ENCODE data around the gene SPTLC1. TPM values are rescaled to one million over a fixed set of nuclear protein-coding genes. Genes with fewer than 3 reads are reported as not detected.

SPTLC1 gene
- polyA plus RNA-seq, 1 donor (not counting 4 experiments of a cell fraction or from before 2014, with no cell fraction given) = 123 TPM

GRCh38 chr9:92030367-92030766 is 84.8 kb downstream of the SPTLC1 start:
- no peak overlapping the region for H2AFZ ChIP-seq (ENCODE audit: control insufficient read depth, low read length)
- H3K36me3 ChIP-seq (ENCODE audit: control insufficient read depth in 2 of 2, extremely low read depth in 1 of 2, insufficient read depth in 2 of 2, low read length in 2 of 2) = peaks cover 7 to 9% of the 10 kb centered on the region in 2 experiments
- dilution Hi-C loops (cut with MboI; ENCODE audit: extremely low pct_ligation_motif_present, low sequenced_read_pairs) = no loop called here
- H4K20me1 ChIP-seq (ENCODE audit: control insufficient read depth, extremely low read depth, insufficient read depth, low read length) = no peaks in the 10 kb centered on the region
- FAIRE-seq (no peak), DNase-seq (ENCODE audit: low read depth, low spot score) (no peak)
- no peak overlapping the region for H3K4me3 ChIP-seq (ENCODE audit: control insufficient read depth in 2 of 3, extremely low read depth in 1 of 3, insufficient read depth in 2 of 3, low read depth in 1 of 3, low read length in 3 of 3)
- H3K4me2 ChIP-seq (ENCODE audit: control insufficient read depth, extremely low read depth, insufficient read depth, low read depth, low read length) = no peak overlapping the region
- no peaks in the 10 kb centered on the region for H3K4me1 ChIP-seq (ENCODE audit: control insufficient read depth, extremely low read depth, insufficient read depth, low read length)
- no peaks in the 10 kb centered on the region for H3K27me3 ChIP-seq (ENCODE audit: control insufficient read depth, extremely low read depth, insufficient read depth, low read length)
- no peak overlapping the region for H3K9ac ChIP-seq (ENCODE audit: control insufficient read depth, extremely low read depth, insufficient read depth, low read length)
- no peaks in the 10 kb centered on the region for H3K9me3 ChIP-seq (ENCODE audit: control insufficient read depth, low read depth, low read length)
- no peaks in the 10 kb centered on the region for H3K9me1 ChIP-seq (ENCODE audit: control insufficient read depth, extremely low read depth, insufficient read depth, low read length)
- TF ChIP-seq CTCF (optimal IDR thresholded peaks at IDR 0.05 in 1 of 3, IDR thresholded peaks at IDR 0.05 in 1 of 3, conservative IDR thresholded peaks at IDR 0.05 in 1 of 3; ENCODE audit: extremely low read depth in 1 of 3, insufficient read depth in 2 of 3, low read length in 3 of 3) (no peak), EZH2 (IDR thresholded peaks at IDR 0.05; ENCODE audit: low read length) (no peak)
- H3K79me2 ChIP-seq (ENCODE audit: control insufficient read depth, insufficient read depth, low read length) = no peaks in the 10 kb centered on the region
- no peak overlapping the region for H3K27ac ChIP-seq (ENCODE audit: control insufficient read depth, insufficient read depth, low read length)

- Histone ChIP-seq H3K4me2 (ENCODE audit: control insufficient read depth, extremely low read depth, insufficient read depth, low read depth, low read length) (no peak overlapping the region), H3K9ac (ENCODE audit: control insufficient read depth, extremely low read depth, insufficient read depth, low read length) (no peak overlapping the region), H3K9me1 (ENCODE audit: control insufficient read depth, extremely low read depth, insufficient read depth, low read length) (no peaks in the 10 kb centered on the region), H3K4me3 (ENCODE audit: control insufficient read depth in 2 of 3, extremely low read depth in 1 of 3, insufficient read depth in 2 of 3, low read depth in 1 of 3, low read length in 3 of 3) (no peak overlapping the region), H3K27me3 (ENCODE audit: control insufficient read depth, extremely low read depth, insufficient read depth, low read length) (no peaks in the 10 kb centered on the region), H3K79me2 (ENCODE audit: control insufficient read depth, insufficient read depth, low read length) (no peaks in the 10 kb centered on the region), H3K27ac (ENCODE audit: control insufficient read depth, insufficient read depth, low read length) (no peak overlapping the region), H3K9me3 (ENCODE audit: control insufficient read depth, low read depth, low read length) (no peaks in the 10 kb centered on the region), H4K20me1 (ENCODE audit: control insufficient read depth, extremely low read depth, insufficient read depth, low read length) (no peaks in the 10 kb centered on the region), H3K4me1 (ENCODE audit: control insufficient read depth, extremely low read depth, insufficient read depth, low read length) (no peaks in the 10 kb centered on the region), H3K36me3 (ENCODE audit: control insufficient read depth in 2 of 2, extremely low read depth in 1 of 2, insufficient read depth in 2 of 2, low read length in 2 of 2) (peaks cover 7 to 9% of the 10 kb centered on the region in 2 experiments), H2AFZ (ENCODE audit: control insufficient read depth, low read length) (no peak overlapping the region)
- dilution Hi-C loops (cut with MboI; ENCODE audit: extremely low pct_ligation_motif_present, low sequenced_read_pairs) = loop anchor here (10.0 kb wide), 1 partner anchor 255 kb away; no protein-coding TSS in a partner anchor
- DNase-seq (ENCODE audit: low read depth, low spot score) (no peak), FAIRE-seq (no peak)
- TF ChIP-seq CTCF (optimal IDR thresholded peaks at IDR 0.05 in 1 of 3, IDR thresholded peaks at IDR 0.05 in 1 of 3, conservative IDR thresholded peaks at IDR 0.05 in 1 of 3; ENCODE audit: extremely low read depth in 1 of 3, insufficient read depth in 2 of 3, low read length in 3 of 3) (peak in 2 of 3 experiments; percentile 21 to 40), EZH2 (IDR thresholded peaks at IDR 0.05; ENCODE audit: low read length) (no peak)
These were observed 85.7 kb downstream of the SPTLC1 start for GRCh38 chr9:92029553-92029952.
